LoVo (cell line): ENCODE measurements around the gene RNPEPL1.
"Not testable (repeated sequence)": the region's sequence is repeated elsewhere in the genome, so short reads cannot be mapped to it uniquely, and the experiment has no call there.

ENCODE experiments used
- DNase-seq: peaks from one replicate; pipeline ENCODE4 v3.0.0-alpha.2; 2016; ENCODE audit warnings: low spot score

The RNPEPL1 gene

DNA sequence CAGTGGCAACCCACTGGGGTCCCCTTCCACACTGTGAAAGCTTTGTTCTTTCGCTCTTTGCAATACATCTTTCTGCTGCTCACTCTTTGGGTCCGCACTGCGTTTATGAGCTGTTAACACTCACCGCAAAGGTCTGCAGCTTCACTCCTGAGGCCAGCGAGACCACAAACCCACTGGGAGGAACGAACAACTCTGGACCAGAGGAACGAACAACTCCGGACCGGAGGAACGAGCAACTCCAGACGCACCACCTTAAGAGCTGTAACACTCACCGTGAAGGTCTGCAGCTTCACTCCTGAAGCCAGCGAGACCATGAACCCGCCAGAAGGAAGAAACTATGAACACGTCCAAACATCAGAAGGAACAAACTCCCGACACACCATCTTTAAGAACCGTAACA, 29.2 kb upstream of the RNPEPL1 start:
- DNase-seq: not testable (repeated sequence)

DNA sequence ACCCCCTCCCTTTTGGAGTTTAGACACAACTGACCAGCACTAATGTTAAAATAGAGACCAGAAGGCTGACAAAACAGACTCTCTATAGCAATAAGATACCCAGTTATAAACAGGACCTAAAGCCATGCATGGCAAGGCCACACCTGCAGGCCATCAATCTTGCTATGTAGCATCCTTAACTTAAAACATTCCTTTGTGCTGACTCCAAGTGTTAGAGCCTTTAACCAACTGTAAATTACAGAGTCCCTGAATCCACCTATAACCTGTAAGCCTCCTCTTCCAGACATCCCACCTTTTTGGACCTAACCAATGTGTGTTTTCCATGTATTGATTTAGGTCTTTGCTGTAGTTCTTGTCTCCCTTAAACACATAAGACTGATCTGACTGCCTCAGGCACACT, 28.4 kb upstream of the RNPEPL1 start:
- DNase-seq: no peak

DNA sequence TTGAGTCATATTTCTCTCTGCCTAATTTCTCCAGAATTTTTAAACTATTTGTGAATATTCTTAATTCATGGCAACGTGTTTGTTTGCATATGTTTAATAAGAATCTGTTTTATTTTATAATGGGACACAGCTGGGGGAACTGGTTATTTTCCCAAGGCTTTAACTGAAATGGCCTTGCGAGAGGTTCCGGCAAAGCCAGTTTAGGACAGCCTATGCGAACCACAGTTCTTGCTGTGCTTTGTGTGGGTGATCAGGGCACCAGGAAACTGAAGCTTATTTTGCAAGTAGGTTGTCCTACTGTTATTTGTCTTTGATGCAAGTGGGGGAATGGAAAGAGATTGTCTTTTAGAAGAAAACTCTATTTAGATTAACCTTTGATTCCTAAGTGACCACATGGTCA, 17.0 kb upstream of the RNPEPL1 start:
- DNase-seq: no peak

DNA sequence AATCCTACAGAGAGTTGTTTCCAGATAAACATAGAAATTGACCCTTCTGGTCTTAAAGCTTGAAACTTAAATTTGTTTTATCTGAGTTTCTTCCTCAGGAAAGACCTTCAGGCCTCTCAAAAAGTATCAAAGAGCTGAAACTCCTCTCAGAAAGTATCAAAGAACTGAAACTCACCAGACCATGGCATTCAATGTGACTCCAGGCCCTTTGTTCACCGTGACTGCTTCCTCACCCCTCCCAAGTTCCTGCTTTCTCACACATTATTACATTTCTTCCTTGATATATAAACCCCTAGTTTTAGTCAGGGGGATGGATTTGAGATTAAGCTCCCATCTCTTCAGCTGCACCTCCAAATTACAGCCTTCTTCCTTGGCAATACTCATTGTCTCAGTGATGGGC, 16.5 kb upstream of the RNPEPL1 start:
- DNase-seq: no peak

DNA sequence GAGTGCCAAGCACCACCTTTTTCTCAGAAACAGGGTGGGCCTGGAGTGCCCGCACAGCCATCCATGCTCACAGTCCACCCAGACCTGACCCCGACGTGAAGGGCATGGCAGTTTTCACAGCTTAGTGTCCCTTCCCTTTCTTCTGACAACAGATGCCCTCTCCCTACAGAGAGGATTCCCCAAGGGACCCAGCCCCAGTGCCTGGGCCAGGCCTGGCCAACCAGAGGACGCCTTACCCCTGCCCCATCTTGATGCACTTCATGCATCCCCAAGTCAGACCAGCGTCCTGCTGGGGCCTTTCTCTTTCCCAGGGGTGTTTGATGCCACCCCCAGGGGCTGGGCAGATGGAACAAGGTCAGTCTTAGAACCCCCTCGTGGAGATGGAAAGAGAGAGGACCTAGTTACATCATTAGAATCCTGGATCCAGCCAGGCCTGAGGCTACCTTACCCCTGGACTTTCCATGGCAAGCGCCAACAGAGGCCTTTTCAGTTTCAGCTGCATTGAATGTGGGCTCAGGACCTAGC, 14.3 kb upstream of the RNPEPL1 start:
- DNase-seq: no peak

DNA sequence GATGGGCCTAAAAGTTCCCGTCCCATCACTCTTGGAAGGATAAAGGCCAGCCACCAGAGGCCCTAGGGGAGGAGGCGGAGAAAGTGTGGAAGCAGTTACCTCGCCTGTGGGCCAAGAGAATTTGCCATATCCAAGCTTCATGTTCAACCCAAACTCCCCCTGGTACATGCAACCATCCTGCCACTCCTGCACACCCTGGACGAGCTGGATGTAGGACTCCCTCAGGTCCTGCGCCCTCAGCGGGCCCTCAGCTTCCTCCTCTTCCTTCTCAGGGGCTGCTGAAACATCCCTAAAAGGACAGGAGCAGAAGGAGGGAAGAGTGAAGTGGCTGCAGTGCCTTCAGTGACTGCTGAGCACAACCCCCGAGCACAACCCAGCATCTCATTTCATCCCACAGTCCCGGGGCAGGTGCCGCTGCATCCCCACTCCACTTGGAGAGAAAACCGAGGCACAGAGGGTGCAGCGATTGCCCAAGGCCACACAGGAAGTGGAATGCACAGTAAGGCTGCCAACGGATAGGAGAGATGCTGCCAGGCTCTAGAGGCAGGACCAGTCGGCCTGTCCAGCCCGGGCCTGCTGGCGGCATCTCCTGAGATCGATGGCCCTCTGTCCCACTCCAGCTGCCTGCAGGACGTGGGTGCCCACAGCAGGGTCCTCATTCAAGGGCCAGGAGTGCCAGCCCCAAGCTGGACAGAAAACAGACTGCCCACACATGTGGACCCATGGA, 13.4 kb upstream of the RNPEPL1 start:
- no peak for DNase-seq

DNA sequence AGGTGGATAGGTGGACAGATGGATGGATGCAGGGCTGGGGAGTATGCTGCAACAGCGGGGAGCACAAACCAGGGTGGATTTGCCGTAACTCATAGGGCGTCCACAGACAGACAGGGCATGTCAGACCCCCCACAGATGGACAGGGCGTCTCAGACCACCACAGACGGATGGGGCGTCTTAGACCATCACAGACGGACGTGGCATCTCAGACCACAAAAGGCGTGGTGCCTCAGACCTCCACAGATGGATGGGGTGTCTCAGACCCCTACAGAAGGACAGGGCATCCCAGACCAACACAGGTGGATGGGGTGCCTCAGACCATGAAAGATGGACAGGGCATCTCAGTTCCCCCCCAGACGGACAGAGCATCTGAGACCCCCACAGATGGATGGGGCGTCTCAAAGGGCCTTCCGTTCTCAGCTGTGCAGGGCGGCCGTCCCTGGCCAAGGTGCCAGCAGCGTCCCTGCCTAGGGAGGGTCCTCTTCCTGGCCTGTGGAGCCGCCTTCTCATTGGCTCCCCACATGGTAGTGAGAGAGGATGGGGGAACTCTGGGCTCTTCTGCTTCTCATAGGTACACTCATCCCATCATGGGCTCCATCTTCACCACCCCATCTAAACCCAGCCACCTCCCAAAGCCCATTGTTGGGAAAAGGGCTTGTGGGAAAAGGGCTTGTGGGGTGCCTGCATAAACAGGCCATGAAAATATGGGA, 12.6 kb upstream of the RNPEPL1 start:
- DNase-seq: no peak

DNA sequence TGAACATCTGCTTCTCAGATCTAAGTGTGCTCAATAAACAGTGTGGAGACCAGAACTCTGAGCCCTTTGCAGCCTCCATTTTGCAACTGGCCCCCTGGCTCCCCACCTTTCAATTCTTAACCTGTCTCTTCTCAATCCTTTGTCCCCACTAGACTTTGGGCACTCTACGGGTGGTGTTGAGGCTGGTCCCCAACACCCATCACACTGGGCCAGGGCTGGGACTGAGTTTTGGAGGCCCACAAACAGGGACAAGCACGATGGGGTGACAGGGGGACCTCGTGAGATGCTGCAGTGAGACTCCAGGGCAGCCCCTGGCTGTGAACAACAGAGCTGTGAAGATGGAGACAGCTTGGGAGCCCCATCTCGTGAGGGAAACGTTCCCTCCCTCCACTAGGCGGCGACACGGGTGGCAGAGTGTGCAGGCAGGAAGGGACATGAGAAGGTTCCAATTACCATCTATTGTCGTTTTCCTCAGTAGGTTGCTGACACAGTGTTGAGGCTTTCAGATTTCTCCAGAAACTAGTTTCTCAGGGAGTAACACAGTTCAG, 11.7 kb upstream of the RNPEPL1 start:
- no peak for DNase-seq

DNA sequence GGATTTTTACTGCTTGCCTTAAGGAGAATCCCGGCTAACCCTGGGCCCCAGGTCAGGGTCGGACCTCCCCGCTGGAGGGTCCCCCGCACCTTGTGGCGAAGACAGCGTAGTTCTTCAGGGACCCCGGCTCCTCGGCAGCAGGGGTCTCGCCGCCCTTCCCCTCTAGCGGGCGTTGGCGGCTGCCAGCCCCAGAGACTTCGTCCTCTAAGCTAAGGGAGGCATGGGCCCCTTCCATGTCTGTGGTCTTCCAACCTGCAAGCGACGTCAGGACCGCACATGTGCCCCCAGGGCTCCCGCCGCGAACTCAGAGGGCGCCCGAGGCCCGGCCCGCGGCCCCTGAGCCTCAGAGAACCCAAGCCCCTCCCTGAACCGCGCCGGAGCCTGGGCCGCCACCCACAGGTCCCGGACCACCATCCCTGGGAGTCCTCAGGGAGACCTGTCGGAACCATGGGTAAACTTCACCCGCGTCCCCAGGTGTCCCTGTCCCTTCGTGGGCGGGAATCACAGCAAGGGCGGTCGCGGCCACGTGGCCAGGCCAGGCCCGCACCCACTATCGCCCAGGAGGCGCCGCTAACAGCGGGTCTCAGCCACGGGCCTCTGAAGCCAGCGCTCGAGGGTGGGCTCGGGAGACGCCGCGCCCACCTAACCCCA, 11.1 kb upstream of the RNPEPL1 start:
- no peak for DNase-seq

DNA sequence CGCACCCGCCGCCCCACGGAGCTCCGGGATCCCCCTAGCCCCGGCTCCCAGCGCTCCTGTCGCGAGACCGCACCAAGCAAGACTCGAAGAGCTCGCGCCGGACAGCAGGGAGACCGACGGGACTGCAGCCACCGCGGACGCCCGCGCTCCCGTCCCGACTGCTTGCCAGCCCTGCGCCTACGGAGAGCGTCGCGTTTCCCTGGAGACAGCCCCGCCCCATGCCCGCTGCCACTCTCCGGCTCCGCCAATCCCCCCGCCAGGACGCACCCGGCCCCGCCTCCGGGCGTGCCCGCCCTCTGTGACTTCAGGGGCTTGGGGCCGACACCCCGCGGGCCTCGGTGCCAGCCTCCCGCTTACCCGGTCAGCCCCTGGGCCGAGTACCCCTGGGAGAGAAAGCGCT, 10.5 kb upstream of the RNPEPL1 start, which contains the start of gene ANKMY1:
TSS of gene ANKMY1 (minus strand) at position 181 of the 400 bp plus-strand sequence. CDS start 653 bp downstream, outside the sequence.
- DNase-seq: no peak

DNA sequence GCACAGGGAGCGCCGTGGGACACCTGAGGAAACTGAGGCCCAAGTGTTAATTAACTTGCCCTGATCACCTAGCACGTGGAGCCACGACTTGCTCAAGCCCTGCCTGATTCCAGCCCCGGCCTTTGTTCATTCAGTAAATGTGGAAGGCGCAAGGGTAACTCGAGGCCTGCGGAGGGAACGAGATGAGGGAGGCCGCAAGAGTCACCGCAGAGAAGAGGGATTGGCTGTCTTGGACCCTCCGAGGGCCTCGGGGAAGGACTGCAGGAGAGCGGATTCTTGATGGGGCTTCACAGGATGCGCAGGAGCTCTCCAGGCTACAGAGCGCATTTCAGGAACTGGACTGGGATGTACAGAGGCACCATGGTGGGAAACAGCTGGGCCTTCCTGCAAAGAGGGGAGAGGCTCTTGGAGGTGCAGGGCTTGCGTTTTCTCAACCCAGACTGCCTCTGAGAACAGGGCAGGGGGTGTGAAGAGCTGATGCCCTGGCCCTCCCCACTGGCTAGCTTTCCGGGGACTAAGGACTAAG, 10.0 kb upstream of the RNPEPL1 start:
- DNase-seq: no peak

DNA sequence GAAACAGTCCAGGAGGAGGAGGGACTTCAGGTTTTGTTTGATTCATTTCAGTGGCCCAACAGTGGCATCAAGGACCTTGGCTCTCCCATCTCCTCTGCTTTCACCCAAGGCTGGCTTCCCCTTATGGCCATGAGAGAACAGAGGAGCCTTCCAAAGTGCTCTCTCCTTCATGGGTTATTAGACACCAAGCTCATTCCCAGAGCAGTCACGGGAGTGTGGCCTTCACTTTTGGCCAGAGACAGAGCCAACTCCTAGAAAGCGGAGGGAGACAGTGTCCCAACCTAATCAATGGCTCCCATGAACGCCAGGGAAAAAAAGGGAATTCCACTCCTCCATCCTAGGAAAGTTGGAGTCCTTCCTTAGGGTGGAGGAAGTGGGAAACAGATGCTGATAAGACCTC, 9.0 kb upstream of the RNPEPL1 start:
- no peak for DNase-seq

DNA sequence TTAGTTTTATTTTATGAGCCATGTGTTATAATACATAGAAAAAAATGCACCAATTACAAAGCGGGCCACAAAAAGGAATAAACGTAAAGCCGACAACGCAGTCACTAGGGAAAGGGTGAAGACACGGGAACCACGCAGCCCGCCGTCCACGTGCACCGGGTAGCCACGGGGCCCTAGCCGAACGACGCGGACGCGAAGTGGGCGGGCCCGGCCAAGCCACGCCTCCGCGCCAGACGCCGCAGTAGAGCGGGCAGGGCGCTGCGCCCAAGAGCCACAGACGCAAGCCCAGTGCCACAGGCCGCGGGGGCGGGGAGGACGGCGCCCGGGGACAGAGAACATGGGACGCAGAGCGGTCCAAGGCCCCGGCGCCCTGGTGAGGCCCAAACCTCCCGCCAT, 8.2 kb upstream of the RNPEPL1 start, which contains the start of gene DUSP28:
TSS of gene DUSP28 (plus strand) at position 274 of the 396 bp plus-strand sequence. CDS start 328 bp downstream, outside the sequence.
- DNase-seq: peak; percentile 91

DNA sequence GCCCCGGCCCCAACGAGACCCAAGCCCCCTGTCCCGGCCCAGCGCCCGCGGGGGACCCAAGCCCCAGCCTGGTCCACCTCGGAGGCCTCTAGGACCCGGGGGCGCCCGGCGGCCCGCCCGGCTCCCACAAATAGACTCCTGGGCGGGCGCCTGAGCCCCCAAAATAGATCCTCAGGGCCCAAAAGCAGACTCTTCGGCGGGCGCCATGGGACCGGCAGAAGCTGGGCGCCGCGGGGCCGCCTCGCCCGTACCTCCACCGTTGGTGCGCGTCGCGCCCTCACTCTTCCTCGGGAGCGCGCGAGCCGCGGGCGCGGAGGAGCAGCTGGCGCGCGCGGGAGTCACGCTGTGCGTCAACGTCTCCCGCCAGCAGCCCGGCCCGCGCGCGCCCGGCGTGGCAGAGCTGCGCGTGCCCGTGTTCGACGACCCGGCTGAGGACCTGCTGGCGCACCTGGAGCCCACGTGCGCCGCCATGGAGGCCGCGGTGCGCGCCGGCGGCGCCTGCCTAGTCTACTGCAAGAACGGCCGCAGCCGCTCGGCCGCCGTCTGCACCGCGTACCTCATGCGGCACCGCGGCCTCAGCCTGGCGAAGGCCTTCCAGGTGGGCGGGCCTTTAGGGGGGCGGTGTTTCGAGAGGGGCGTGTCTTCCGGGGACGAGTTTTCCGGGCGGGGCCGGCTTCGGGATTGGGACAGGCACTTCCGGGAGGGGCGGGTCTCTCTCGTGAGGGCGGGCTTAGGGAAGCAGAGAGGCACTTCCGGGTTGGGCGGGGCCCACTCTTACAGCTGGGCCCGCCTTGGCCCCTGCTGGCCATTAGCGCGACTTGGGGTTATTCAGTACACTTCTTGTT, 7.6 kb upstream of the RNPEPL1 start:
- DNase-seq: peak; percentile 98

DNA sequence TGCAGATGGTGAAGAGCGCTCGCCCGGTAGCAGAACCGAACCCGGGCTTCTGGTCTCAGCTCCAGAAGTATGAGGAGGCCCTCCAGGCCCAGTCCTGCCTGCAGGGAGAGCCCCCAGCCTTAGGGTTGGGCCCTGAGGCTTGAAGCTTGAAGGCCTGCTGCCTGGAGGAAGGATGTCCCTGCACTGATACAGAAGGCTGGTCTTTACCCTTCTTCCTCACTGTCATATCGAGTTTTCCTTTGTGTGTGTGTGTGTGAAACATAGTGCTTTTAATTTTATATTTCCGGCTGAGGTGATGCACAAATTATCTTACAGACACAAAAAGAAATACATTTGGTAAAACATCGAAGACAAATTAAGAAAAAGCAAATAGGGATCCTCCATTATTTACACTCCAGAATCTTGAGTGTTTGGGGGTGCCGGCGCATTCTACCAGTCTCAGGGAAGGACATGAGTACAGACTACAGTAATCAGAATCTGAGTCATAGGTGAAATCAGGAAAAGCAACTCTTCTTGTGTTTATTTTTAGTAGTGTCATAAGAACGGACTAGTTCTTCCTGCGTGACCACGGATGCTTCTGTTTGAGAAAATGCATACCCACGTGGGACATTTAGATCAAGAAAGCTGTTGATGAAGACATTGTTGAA, 6.8 kb upstream of the RNPEPL1 start:
- peak; percentile 45 for DNase-seq

DNA sequence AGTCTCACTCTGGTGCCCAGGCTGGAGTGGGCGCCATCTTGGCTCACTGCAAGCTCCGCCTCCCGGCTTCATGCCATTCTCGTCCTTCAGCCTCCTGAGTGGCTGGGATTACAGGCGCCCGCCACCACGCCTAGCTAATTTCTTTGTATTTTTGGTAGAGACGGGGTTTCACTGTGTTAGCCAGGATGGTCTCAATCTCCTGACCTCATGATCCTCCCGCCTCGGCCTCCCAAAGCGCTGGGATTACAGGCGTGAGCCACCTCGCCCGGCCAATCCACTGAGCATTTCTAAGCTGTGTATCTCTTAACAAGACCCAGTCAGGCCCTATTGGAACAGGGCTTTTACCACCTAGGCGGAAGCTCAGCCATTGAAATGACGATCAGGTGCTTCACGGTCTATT, 5.1 kb upstream of the RNPEPL1 start:
- not testable (repeated sequence) for DNase-seq

DNA sequence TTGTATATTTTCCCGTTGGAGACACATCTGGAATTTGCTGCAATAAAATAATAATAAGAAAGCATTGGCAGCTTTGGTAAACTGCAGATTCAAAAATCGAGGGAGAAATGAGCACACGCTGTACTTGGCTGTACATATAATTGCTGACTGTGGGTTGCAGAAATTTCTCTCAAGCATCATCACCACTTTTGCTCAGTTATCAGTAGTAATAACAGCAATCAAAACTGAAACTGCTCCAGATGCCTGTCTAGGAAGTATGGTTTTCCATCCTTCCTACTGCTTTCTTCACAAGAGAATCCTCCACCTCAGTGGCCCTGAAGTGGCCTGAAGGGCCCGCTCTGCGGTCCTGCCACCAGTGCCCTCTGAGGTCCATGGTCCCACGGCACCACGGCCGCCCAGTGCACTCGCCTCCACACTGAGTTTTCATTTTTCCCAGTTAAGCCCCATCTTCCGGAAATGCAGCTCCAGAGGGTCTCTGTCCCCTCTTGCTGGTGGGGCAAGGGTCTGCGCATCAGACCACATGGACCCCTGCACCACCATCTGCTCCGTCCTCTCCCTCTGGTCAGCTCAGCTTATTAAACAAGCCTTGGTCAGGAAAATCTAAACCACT, 4.2 kb upstream of the RNPEPL1 start:
- no peak for DNase-seq

DNA sequence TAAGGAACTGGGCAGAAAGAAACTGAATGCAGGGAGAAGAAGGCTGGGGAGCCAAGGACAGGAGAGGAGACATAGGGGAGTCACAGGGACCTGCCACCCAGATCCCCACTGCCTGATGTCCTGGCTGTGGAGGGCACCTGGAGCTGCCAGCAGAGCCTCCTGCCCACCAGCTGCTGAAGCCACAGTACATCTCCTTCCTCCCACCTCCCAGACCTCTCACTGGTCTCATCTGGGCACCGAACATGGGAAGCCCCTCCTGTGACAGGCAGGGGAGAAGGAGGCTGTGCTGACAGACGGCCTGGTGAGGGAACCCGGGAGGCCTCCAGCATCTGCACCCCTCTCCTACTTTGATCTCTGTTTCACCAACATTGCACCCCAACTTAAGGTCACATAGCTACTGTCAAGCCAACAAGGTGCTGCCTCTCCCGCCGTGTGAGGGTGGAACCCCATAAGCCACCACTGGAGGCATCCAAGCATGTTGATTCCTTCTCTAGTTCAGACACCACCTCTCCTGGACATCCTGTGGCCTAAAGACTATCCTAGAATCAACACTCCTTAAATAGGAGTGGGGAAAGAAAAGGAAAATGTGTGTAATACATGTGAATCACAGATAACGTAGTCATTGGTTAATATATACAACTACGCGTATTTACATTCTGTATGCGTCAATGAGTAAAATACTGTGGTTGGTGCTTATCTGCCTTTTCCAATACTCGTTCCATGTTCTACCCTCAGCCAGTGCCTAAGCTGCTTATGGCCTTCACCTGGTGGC, 3.5 kb upstream of the RNPEPL1 start:
- no peak for DNase-seq
